Activated CD4-positive, CD25-positive, alpha-beta regulatory T cell treated with anti-CD3 and anti-CD28 coated beads, Interleukin-2, amount 50 U/mL, for 16 hours (primary cell): ENCODE measurements around the gene SUOX.
"Not testable (repeated sequence)": the region's sequence is repeated elsewhere in the genome, so short reads cannot be mapped to it uniquely, and the experiment has no call there.

ENCODE experiments used
- DNase-seq: peaks from one replicate; pipeline ENCODE4 v3.0.0-alpha.2; 2020; ENCODE audit warnings: low read depth, low spot score

SUOX gene

GRCh38 chr12:55996715-55997534 is at the start of gene SUOX:
Gene SUOX, plus strand, starts transcription at chr12:55997276. Its CDS starts 4,946 bp downstream, at chr12:56002222.
- DNase-seq: no peak

GRCh38 chr12:55955344-55955743 is 41.7 kb upstream of the SUOX start:
- no peak for DNase-seq

GRCh38 chr12:55955800-55956508 is 41.1 kb upstream of the SUOX start:
- no peak for DNase-seq

GRCh38 chr12:55957106-55957859 is 39.8 kb upstream of the SUOX start:
- DNase-seq: no peak

- DNase-seq: no peak
Observed at GRCh38 chr12:55963760-55964159, 33.3 kb upstream of the SUOX start.

- DNase-seq: no peak
Observed at GRCh38 chr12:55965240-55965639, 31.8 kb upstream of the SUOX start.

- DNase-seq: no peak
Observed at GRCh38 chr12:55965941-55966407, 31.1 kb upstream of the SUOX start, which contains the start of gene PMEL. Gene PMEL, minus strand, starts transcription at chr12:55966042. Its CDS starts 31 bp downstream, at chr12:55966011.

GRCh38 chr12:55966408-55967281 is 30.4 kb upstream of the SUOX start, which contains the start of gene CDK2:
Gene CDK2, plus strand, starts transcription at chr12:55966830. Its CDS starts 179 bp downstream, at chr12:55967009.
- peak; percentile 75 for DNase-seq

- no peak for DNase-seq
Observed at GRCh38 chr12:55969356-55969755, 27.7 kb upstream of the SUOX start.

- DNase-seq: no peak
Observed at GRCh38 chr12:55970775-55971174, 26.3 kb upstream of the SUOX start.

GRCh38 chr12:55972042-55972441 is 25.0 kb upstream of the SUOX start:
- DNase-seq: no peak

GRCh38 chr12:55972456-55972855 is 24.6 kb upstream of the SUOX start:
- DNase-seq: no peak

- no peak for DNase-seq
Observed at GRCh38 chr12:55972911-55973598, 24.0 kb upstream of the SUOX start.

GRCh38 chr12:55973599-55974307 is 23.3 kb upstream of the SUOX start, which contains the start of gene RAB5B:
Gene RAB5B, plus strand, starts transcription at chr12:55974078. Its CDS starts 12,883 bp downstream, at chr12:55986961.
- DNase-seq: peak; percentile 98

- peak; percentile 15 for DNase-seq
Observed at GRCh38 chr12:55974308-55974730, 22.8 kb upstream of the SUOX start.

- DNase-seq: no peak
Observed at GRCh38 chr12:55978393-55978792, 18.7 kb upstream of the SUOX start.

- no peak for DNase-seq
Observed at GRCh38 chr12:55979069-55979468, 18.0 kb upstream of the SUOX start.

- DNase-seq: not testable (repeated sequence)
Observed at GRCh38 chr12:55981882-55982281, 15.2 kb upstream of the SUOX start.

GRCh38 chr12:55982319-55982936 is 14.6 kb upstream of the SUOX start:
- no peak for DNase-seq
